ENCODE data around the gene FAT1. TPM values are rescaled to one million over a fixed set of nuclear protein-coding genes. Genes with fewer than 3 reads are reported as not detected.
"Not testable (repeated sequence)": the region's sequence is repeated elsewhere in the genome, so short reads cannot be mapped to it uniquely, and the experiment has no call there.

The FAT1 gene
- total RNA-seq, 1 donor from 2014 or later = 47.1 TPM

DNA sequence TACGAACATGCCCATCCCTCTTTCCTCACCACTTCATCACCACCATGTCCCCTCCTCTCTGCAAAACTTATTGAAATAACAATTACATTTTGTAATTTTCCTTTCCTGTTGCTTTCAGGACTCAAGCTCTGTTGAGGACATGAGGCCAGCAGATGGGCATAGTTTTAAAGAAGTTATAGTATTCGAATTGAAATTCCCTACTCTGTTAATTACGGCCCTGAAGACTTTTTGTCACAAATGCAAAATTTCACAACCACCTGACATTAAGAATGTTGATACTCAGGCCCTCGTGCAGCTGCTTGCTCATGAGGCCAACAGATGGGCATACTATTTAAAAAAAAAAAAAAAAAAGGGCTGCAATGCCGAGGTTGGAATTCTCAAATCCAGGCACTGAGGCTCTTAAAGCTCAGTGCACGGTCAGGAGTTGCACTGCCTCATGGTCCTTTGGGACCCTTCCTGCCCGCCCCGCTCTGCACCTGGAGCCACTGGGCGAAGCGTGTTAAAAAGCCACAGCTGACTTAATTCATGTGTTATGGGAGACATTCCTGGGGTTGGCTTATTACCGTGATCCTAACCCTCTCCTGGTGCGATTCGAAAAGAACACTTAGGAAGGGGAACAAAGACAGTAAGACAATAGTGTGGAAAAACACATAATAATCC lies 34.2 kb upstream of the FAT1 start:
- H3K27ac ChIP-seq = no peak overlapping the region
- no peaks in the 10 kb centered on the region for H3K36me3 ChIP-seq
- no peak overlapping the region for H3K4me3 ChIP-seq
- no peak for DNase-seq (ENCODE audit: extremely low spot score in 2 of 2)
- no peaks in the 10 kb centered on the region for H3K27me3 ChIP-seq
- TF ChIP-seq, protein P1, sequence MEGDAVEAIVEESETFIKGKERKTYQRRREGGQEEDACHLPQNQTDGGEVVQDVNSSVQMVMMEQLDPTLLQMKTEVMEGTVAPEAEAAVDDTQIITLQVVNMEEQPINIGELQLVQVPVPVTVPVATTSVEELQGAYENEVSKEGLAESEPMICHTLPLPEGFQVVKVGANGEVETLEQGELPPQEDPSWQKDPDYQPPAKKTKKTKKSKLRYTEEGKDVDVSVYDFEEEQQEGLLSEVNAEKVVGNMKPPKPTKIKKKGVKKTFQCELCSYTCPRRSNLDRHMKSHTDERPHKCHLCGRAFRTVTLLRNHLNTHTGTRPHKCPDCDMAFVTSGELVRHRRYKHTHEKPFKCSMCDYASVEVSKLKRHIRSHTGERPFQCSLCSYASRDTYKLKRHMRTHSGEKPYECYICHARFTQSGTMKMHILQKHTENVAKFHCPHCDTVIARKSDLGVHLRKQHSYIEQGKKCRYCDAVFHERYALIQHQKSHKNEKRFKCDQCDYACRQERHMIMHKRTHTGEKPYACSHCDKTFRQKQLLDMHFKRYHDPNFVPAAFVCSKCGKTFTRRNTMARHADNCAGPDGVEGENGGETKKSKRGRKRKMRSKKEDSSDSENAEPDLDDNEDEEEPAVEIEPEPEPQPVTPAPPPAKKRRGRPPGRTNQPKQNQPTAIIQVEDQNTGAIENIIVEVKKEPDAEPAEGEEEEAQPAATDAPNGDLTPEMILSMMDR (IDR thresholded peaks at IDR 0.05) = no peak
- no peak for TF ChIP-seq POLR2AphosphoS5 (IDR thresholded peaks at IDR 0.05; ENCODE audit: insufficient read depth in 1 of 2, low read depth in 1 of 2)
- TF ChIP-seq POLR2A (IDR thresholded peaks at IDR 0.05) = no peak
- no peaks in the 10 kb centered on the region for H3K9me3 ChIP-seq
- intact Hi-C loops (cut with DNase I) = loop anchor here (2.0 kb wide), 1 partner anchor 47 kb away; no protein-coding TSS in a partner anchor
- H3K4me1 ChIP-seq = no peaks in the 10 kb centered on the region

DNA sequence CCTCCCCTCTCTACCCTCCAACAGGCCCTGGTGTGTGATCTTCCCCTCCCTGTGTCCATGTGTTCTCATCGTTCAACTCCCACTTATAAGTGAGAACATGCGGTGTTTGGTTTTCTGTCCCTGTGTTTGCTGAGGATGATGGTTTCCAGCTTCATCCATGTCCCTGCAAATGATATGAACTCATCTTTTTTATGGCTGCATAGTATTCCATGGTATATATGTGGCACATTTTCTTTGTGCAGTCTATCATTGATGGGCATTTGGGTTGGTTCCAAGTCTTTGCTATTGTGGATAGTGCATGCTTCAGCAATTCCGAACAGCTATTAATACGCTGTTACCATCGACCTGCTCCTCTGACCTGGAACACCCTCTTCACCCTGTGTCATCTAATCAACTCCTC lies 32.9 kb upstream of the FAT1 start:
- not testable (repeated sequence) for H3K9me3 ChIP-seq; H3K27ac ChIP-seq; H3K4me3 ChIP-seq; H3K27me3 ChIP-seq; H3K4me1 ChIP-seq; H3K36me3 ChIP-seq; DNase-seq (ENCODE audit: extremely low spot score in 2 of 2)
- intact Hi-C loops (cut with DNase I) = loop anchor here (2.0 kb wide), 1 partner anchor 46 kb away; no protein-coding TSS in a partner anchor

DNA sequence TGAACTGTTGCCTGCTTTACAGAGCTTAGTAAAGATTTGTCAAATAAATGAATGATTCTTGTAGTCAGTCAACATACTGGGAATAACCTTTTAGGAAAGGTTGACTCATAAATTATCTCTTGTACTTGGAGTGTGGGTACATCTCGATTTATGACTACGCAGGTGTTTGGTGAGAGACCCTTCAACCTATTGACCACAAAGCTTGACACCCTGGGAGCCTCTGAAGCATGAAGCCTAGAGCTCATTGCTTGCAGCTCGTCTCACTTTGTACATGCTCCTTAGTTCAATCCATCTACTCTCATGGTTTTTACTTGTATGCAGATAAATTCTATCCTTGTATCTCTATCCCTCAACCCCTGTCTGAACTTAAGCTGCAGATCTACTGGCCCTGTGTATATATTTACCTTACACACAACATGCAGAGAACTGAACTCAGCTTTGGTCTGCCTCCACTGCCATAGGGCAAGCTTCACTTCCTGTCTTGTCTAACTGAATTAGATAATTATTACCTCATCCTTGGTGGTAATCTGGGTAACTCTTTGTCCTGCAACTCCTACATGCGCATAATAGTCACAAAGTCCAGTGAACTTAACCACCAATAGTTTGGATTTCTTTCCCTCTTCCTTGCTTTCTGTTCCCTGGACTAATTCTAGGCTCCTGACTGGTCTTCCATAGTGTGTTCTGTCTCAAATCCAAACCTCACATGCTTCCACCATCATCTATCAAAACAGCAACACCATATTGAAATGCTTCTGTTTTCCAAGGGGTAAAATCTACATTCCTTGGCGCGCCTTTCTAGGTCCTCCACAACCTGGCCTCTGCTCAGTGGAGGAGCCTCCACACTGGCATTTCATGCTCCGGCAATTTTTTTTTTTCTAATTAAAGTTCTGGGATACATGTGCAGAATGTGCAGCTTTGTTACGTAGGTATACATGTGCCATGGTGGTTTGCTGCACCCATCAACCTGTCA lies 32.2 kb upstream of the FAT1 start:
- no peak overlapping the region for H3K4me3 ChIP-seq
- TF ChIP-seq POLR2A (IDR thresholded peaks at IDR 0.05) = no peak
- TF ChIP-seq, protein P1 (IDR thresholded peaks at IDR 0.05) = no peak
- TF ChIP-seq POLR2AphosphoS5 (IDR thresholded peaks at IDR 0.05; ENCODE audit: insufficient read depth in 1 of 2, low read depth in 1 of 2) = no peak
- no peaks in the 10 kb centered on the region for H3K36me3 ChIP-seq
- no peak for DNase-seq (ENCODE audit: extremely low spot score in 2 of 2)
- no peaks in the 10 kb centered on the region for H3K9me3 ChIP-seq
- intact Hi-C loops (cut with DNase I) = loop anchor here (2.0 kb wide), 1 partner anchor 45 kb away; no protein-coding TSS in a partner anchor
- no peaks in the 10 kb centered on the region for H3K4me1 ChIP-seq
- no peak overlapping the region for H3K27ac ChIP-seq
- no peaks in the 10 kb centered on the region for H3K27me3 ChIP-seq

DNA sequence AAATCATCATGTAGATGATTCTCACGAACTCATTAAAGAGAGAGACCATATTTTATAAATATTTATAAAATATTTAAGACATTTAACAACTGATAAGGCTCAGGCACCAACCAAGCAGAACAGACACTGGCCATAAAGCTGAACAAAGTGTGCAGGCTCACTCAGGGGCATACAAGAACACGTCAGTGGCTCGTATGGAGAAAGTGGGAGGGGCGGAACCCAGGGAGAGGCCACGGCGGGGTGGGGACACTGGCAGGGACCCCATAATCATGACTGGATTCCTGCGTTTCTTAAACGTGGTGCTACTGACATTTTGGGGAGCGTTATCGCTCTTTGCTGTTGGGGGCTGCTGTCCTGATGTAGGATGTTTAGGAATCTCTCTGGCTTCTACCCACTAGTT lies 31.3 kb upstream of the FAT1 start:
- no peak for DNase-seq (ENCODE audit: extremely low spot score in 2 of 2)
- Histone ChIP-seq H3K27me3 (no peaks in the 10 kb centered on the region), H3K36me3 (no peaks in the 10 kb centered on the region), H3K27ac (no peak overlapping the region), H3K4me1 (no peaks in the 10 kb centered on the region), H3K4me3 (no peak overlapping the region), H3K9me3 (no peaks in the 10 kb centered on the region)
- TF ChIP-seq POLR2A (IDR thresholded peaks at IDR 0.05) (no peak), POLR2AphosphoS5 (IDR thresholded peaks at IDR 0.05; ENCODE audit: insufficient read depth in 1 of 2, low read depth in 1 of 2) (no peak)
- TF ChIP-seq, protein P1 (IDR thresholded peaks at IDR 0.05) = no peak
- intact Hi-C loops (cut with DNase I) = no loop called here

DNA sequence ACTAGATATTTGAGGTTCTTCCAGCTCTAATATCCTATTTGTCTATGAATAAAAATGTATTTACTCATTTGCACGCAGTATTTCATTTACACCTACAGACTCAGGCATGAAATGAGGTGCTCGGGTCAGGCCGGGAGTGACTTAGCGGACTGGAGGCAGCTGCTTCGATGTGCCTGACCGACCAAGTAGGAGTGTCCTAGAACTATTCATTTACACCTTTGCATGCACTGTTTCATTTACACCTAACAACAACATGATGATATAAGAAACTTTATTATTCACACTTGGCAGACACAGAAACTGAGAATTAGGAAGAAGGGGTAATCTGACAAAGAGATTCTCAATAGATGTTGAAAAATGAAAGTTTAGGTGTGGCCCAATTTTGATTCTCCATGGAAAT lies 28.7 kb upstream of the FAT1 start:
- no peaks in the 10 kb centered on the region for H3K4me1 ChIP-seq
- H3K9me3 ChIP-seq = no peaks in the 10 kb centered on the region
- H3K4me3 ChIP-seq = no peak overlapping the region
- TF ChIP-seq, protein P1 (IDR thresholded peaks at IDR 0.05) = no peak
- no peak for TF ChIP-seq POLR2A (IDR thresholded peaks at IDR 0.05)
- no peak for TF ChIP-seq POLR2AphosphoS5 (IDR thresholded peaks at IDR 0.05; ENCODE audit: insufficient read depth in 1 of 2, low read depth in 1 of 2)
- no peaks in the 10 kb centered on the region for H3K27me3 ChIP-seq
- no peaks in the 10 kb centered on the region for H3K36me3 ChIP-seq
- no peak overlapping the region for H3K27ac ChIP-seq
- intact Hi-C loops (cut with DNase I) = no loop called here
- DNase-seq (ENCODE audit: extremely low spot score in 2 of 2) = peak in 1 of 2 donors; percentile 6
